Gastroesophageal sphincter (tissue), 3 donors: Measurements from ENCODE around the gene FOXJ1.

Experiments used
- CTCF ChIP-seq, 4 experiments: fragments of 200-600 bp in 2 of 4; fragments of 450-650 bp in 2 of 4; sonication (generic) in 1 of 4; IDR thresholded peaks; one replicate each; pipeline ENCODE4 v1.5.1; 2017 to 2019; ENCODE audit warnings: antibody characterized with exemption in 4 of 4, mild to moderate bottlenecking in 2 of 4, moderate library complexity in 2 of 4
- EP300 ChIP-seq: sonication (generic); formaldehyde crosslinking; IDR thresholded peaks from one replicate; pipeline ENCODE4 v1.6.1; 2017; ENCODE audit warnings: antibody characterized with exemption, mild to moderate bottlenecking
- POLR2A ChIP-seq, 2 donors: fragments of 450-650 bp; IDR thresholded peaks; one replicate each; pipeline ENCODE4 v1.6.1; 2017; ENCODE audit warnings: antibody characterized with exemption in 2 of 2, mild to moderate bottlenecking in 2 of 2, moderate library complexity in 1 of 2
- POLR2AphosphoS5 ChIP-seq: sonication (generic); formaldehyde crosslinking; IDR thresholded peaks from one replicate; pipeline ENCODE4 v1.6.1; 2017; ENCODE audit warnings: antibody characterized with exemption

DNA sequence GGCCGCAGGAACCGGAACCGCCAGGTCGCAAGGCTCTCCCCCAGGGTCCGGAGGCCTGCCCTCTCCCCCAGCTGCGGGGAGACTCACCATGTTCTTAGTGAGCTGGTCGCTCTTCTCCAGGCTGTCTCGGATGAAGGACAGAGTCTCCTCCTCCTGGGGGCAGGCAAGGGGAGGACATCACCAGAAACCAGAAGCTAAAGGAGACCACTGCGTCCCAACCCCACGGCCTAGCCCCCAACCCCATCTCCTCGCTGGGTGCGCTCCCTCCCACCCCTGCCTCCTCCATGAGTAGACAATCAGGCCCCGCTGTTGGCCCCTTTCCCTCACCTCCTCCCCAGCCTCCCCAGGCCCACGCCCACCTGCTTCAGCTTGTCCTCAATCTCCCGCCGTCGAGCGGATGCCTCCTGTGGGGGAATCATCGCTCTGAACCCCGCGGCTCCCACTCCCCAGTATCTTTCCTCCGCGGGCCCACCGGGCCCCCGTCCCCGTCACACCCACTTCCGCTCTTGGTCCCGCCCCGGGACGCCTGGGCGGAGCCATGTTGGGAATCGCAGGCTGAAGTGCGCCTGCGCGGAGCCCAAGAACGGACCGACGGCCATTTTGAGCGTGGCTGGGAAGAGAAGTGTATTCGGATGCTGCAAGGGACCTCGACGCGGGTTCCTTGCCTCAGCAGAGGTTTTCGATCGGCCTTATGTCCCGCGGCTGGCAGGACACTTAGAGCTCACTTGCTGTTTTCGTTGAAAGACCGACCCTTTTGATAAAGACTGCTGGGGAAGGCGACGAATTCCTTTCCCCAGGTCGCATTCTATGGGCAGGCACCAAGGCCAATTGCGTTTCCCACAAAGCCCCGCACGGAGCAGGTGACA is 37.5 kb downstream of the FOXJ1 start, which contains the start of gene EXOC7:
- no peak for TF ChIP-seq CTCF (IDR thresholded peaks at IDR 0.05)
- TF ChIP-seq EP300: no peak
- peak; percentile 35 for TF ChIP-seq POLR2AphosphoS5
- TF ChIP-seq POLR2A (IDR thresholded peaks at IDR 0.05): peak; percentile 39 to 41
